Measurements from ENCODE around the gene TAS2R38. TPM values are rescaled to one million over a fixed set of nuclear protein-coding genes. Genes with fewer than 3 reads are reported as not detected.
"Not testable (repeated sequence)": the region's sequence is repeated elsewhere in the genome, so short reads cannot be mapped to it uniquely, and the experiment has no call there.

TAS2R38 gene
- total and polyA plus RNA-seq, 2 experiments from 2014 or later = 0.24 TPM; not detected in 1

- TF ChIP-seq ZNF462 (CRISPR knock-in tag; IDR thresholded peaks at IDR 0.05) (no peak), ETS1 (IDR thresholded peaks at IDR 0.05) (no peak)
These were observed 13.3 kb upstream of the TAS2R38 start (continued) for GRCh38 chr7:141986923-141987322.

- H3K27me3 Mint-ChIP-seq (ENCODE audit: insufficient read depth, low read depth, poor library complexity); H3F3A ChIP-seq (replicated peaks; ENCODE audit: low read depth); ATAC-seq; H3K4me3 Mint-ChIP-seq; H3K9me2 ChIP-seq (ENCODE audit: insufficient read depth); H3K79me2 ChIP-seq (replicated peaks; ENCODE audit: insufficient read depth); H3K4me1 Mint-ChIP-seq; H3K4me1 ChIP-seq (ENCODE audit: insufficient read depth); H3K27me3 ChIP-seq (ENCODE audit: insufficient read depth); H3K4me3 ChIP-seq; H3K36me3 ChIP-seq (ENCODE audit: insufficient read depth); H3K36me3 Mint-ChIP-seq (ENCODE audit: low read depth); H3K27ac ChIP-seq (ENCODE audit: low read depth); H4K20me1 ChIP-seq (replicated peaks; ENCODE audit: insufficient read depth): not testable (repeated sequence)
- H2AFZ ChIP-seq = peak overlapping the region; percentile 94
- peak overlapping the region; percentile 38; the same call in 1 of the 2 replicates for H3K4me2 ChIP-seq
- DNase-seq (ENCODE audit: low spot score) = peak; percentile 20
- Mint-ChIP-seq H3K9me3 (peaks cover 13% of the 10 kb centered on the region; the same call in 2 of the 3 replicates), H3K27ac (0 out of 2 replicates have a peak overlapping the region, but pooled peaks have one; percentile 65)
These were observed 12.4 kb upstream of the TAS2R38 start for GRCh38 chr7:141985926-141986325.

- Histone ChIP-seq H3K4me3 (no peak overlapping the region), H3K27me3 (ENCODE audit: insufficient read depth) (no peaks in the 10 kb centered on the region), H3K4me2 (no peak overlapping the region), H4K20me1 (replicated peaks; ENCODE audit: insufficient read depth) (no peaks in the 10 kb centered on the region), H3K4me1 (ENCODE audit: insufficient read depth) (no peaks in the 10 kb centered on the region), H3K9me2 (ENCODE audit: insufficient read depth) (no peaks in the 10 kb centered on the region), H3K27ac (ENCODE audit: low read depth) (no peak overlapping the region), H2AFZ (no peak overlapping the region), H3K36me3 (ENCODE audit: insufficient read depth) (no peaks in the 10 kb centered on the region), H3K79me2 (replicated peaks; ENCODE audit: insufficient read depth) (no peaks in the 10 kb centered on the region), H3F3A (replicated peaks; ENCODE audit: low read depth) (no peaks in the 10 kb centered on the region)
- peaks cover 5% of the 10 kb centered on the region for H3K27me3 Mint-ChIP-seq (ENCODE audit: insufficient read depth, low read depth, poor library complexity)
- H3K27ac Mint-ChIP-seq = no peak overlapping the region
- H3K4me1 Mint-ChIP-seq = peaks cover 6% of the 10 kb centered on the region; the same call in 2 of the 3 replicates
- no peak overlapping the region for H3K4me3 Mint-ChIP-seq
- no peaks in the 10 kb centered on the region for H3K36me3 Mint-ChIP-seq (ENCODE audit: low read depth)
- no peak for ATAC-seq
- H3K9me3 Mint-ChIP-seq = peaks cover 9% of the 10 kb centered on the region; the same call in 2 of the 3 replicates
- no peak for DNase-seq (ENCODE audit: low spot score)
- no peak for TF ChIP-seq CTCF (conservative IDR thresholded peaks at IDR 0.05; ENCODE audit: low read depth in 2 of 2)
- TF ChIP-seq REST (IDR thresholded peaks at IDR 0.05; ENCODE audit: unreplicated experiment) = no peak
- TF ChIP-seq ZNF331 (CRISPR knock-in tag; IDR thresholded peaks at IDR 0.05; ENCODE audit: low read depth) = no peak
- no peak for TF ChIP-seq ZNF114 (CRISPR knock-in tag; IDR thresholded peaks at IDR 0.05)
These were observed 6.0 kb upstream of the TAS2R38 start for GRCh38 chr7:141979568-141979967.
